Measurements from ENCODE around the gene HELZ. TPM values are rescaled to one million over a fixed set of nuclear protein-coding genes. Genes with fewer than 3 reads are reported as not detected.
"Not testable (repeated sequence)": the region's sequence is repeated elsewhere in the genome, so short reads cannot be mapped to it uniquely, and the experiment has no call there.

HELZ gene
- total RNA-seq, 1 experiment from 2014 or later, result 16.7 TPM

- DNase-seq (ENCODE audit: low read depth), result no peak
Observed at GRCh38 chr17:67270416-67270815, 25.4 kb upstream of the HELZ start.

GRCh38 chr17:67266496-67266895 is 21.5 kb upstream of the HELZ start:
- DNase-seq (ENCODE audit: low read depth), result no peak

- DNase-seq (ENCODE audit: low read depth), result no peak
Observed at GRCh38 chr17:67265436-67266019, 20.5 kb upstream of the HELZ start.

DNA sequence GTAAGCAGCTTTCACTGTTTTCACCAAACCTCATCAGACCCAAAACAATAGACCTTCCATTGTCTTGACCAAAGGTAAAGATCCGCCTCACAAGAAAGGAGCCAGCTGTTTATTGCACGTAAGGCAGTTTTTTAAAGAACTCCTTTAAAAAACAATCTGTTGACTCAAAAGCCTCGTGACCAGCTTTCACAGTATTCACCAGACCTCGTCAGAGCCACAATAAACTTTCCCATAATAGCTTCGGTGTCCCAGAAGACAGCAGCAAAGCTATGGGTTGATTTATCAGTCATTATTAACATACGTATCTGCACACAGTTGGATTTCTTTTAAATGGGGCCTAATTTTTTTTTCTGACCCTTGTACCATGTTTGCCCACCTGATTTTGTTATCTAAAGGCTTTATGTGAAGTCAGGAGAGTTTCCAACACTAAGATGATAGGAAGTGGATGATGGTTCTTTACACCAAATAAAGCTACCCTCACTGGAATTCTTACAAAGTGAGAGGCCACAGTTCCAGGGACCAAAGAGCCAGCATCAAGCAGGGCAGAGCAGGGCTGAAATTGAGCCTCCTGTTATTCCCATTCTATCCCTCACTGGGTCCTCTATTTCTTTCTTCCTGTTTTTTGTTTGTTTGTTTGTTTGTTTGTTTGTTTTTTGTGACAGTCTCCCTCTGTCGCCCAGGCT is 17.6 kb upstream of the HELZ start:
- no peak for DNase-seq (ENCODE audit: low read depth)

GRCh38 chr17:67260170-67260987 is 15.4 kb upstream of the HELZ start:
- DNase-seq (ENCODE audit: low read depth), result peak; percentile 26

GRCh38 chr17:67258821-67259468 is 13.9 kb upstream of the HELZ start:
- no peak for DNase-seq (ENCODE audit: low read depth)

- no peak for DNase-seq (ENCODE audit: low read depth)
Observed at GRCh38 chr17:67256075-67256732, 11.2 kb upstream of the HELZ start.

GRCh38 chr17:67253384-67253783 is 8.4 kb upstream of the HELZ start:
- no peak for DNase-seq (ENCODE audit: low read depth)

DNA sequence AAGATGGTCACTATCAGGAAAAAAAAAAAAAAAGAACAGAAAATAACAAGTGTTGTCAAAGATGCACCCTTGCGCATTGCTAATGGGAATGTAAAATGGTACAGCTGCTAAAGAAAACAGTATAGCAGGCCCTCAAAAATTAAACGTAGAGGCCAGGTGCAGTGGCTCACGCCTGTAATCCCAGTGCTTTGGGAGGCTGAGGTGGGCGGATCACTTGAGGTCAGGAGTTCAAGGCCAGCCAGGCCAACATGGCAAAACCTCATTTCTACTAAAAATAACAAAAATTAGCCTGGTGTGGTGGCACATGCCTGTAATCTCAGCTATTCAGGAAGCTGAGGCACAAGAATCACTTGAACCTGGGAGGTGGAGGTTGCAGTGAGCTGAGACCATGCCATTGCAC is 6.6 kb upstream of the HELZ start:
- DNase-seq (ENCODE audit: low read depth), result not testable (repeated sequence)

DNA sequence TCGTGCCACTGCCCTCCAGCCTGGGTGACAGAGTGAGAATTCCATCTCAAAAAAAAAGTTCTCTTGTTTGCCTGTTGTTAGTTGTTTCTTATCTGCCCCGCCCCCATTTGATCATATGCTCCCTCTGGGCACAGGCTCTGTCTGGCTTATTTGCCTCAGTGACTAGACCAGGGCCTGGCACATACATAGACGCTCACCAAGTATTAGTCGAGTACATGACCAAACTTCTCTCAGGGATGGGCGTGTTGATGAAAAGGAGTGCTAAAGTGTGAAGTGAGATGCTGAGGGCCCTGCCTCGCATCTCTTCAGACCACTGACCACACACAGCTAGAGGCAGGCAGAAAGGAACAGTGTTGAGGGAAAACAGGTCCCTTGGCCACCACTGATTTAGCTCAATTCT is 3.3 kb upstream of the HELZ start:
- no peak for DNase-seq (ENCODE audit: low read depth)

DNA sequence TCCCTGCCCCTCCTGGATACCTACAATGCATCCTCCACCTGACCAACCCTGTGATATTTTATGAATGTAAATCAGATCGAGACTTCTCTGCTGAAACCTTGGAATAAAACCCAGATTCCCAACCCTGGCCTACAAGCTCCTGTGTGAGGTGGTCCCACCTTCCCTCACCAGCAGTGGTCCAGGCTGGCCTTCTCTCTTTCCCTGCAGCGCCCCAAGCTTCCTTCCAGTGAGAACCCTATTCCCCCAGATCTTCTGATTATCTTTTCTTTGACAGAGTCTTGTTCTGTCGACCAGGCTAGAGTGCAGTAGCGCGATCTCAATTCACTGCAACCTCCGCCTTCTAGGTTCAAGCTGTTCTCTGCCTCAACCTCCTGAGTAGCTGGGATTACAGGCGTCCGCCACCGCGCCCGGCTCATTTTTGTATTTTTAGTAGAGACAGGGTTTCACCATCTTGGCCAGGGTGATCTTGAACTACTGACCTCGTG is 2.5 kb upstream of the HELZ start:
- DNase-seq (ENCODE audit: low read depth), result no peak

DNA sequence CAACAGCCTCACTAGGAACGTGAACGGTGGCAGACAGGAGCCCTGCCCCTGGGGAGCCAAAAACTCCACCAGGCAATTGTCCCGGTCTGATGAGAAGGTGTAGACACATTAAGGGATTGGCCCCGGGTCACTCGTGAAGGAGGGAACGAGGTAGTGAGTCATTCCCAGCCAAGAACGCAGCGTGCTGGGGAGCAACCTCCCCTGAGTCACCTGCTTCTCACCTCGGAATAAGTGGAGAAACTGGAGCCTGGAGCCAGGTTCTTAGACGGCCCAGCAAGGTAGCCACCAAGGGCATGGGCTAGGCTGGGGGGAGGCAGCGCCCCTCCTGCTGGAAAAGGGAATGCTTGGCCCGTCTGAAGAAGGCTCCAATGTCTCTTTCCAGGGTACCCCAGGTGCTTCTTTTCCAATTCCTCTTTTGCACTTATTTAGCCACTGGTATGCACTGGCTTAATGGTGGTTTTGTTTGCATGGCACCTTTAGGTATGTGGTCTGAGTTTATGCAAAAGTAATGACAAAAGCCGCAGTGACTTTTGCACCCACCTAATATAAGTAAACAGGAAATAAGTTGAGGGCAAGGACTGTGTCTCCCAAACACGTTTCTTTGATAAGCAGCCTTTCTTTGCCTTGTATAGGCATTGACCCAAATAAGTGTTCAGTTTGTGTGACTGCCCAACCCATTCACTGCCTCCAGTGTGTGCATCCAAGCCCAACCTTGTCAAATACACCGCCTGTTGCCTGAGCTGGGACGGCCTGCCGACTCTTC is 1.8 kb upstream of the HELZ start:
- peak; percentile 46 for DNase-seq (ENCODE audit: low read depth)

DNA sequence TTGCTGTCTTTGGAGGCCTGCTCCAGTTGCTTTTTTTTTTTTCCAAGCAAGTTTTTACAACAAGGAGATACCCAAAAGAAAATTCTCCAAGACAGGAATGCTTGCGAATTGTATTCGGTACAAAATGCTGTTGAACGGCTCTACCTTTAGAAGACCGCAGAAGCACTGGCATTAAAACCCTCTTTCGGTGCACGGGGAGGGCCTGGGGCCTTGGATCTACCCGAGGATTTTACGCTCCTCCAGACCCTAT is 1.3 kb upstream of the HELZ start:
- no peak for DNase-seq (ENCODE audit: low read depth)

DNA sequence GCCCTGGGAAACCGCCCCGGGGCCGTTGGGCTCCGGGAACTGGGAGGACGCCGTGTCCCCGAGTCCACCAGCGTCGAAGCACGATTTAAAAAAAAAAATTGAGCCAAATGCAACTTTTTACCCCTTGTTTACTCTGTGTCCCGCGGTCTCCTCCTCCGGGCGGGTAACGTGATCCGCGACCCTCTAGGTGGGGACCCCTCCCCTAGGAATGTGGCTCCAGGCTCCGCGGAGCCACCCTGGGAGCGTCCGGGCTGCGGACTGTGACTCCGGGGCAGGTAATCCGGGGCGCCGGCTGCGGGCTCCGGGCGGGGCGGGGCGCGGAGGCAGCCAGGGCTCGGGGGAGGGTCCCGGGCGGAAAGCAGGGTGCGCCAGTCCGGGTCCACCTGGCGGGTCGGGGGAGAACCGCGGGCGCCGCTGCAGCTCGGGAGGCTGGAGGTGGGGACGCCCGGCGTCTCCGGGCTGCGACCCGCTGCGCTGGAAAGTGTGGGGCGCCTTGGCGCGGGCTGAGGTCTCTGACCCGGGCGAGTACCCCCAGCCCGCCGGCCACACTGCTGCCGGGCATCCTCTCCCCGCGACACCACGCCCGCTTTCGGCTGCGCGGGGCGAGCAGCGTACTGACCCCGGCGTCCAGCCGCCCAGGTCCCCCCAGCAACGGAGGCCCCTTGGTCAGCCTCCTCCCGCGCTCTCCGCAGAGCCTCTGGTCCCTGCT is 852 bp upstream of the HELZ start:
- DNase-seq (ENCODE audit: low read depth), result no peak

- DNase-seq (ENCODE audit: low read depth), result no peak
Observed at GRCh38 chr17:67244431-67245072, 444 bp downstream of the HELZ start.

DNA sequence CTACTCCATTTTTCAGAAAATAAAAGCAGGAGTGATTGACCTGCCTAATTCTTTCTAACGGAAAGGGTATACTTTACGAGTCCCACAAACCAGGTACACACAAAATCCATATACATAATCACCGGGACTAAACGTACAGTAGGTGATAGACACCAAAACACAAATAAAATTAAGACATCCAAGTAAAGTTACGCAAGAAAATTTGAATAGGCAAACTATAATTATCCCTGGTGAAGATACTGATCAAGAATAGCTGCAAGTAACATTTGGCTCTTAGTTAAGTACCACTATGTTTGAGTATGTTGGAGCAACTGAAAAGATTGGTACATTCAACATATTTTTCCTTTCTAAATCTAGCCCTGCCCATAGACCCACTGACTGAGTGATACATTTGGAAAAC is 1.7 kb downstream of the HELZ start:
- DNase-seq (ENCODE audit: low read depth), result no peak

- DNase-seq (ENCODE audit: low read depth), result no peak
Observed at GRCh38 chr17:67241719-67242341, 3.2 kb downstream of the HELZ start.

GRCh38 chr17:67239597-67239996 is 5.4 kb downstream of the HELZ start:
- DNase-seq (ENCODE audit: low read depth), result peak; percentile 36

GRCh38 chr17:67238991-67239390 is 6.0 kb downstream of the HELZ start:
- DNase-seq (ENCODE audit: low read depth), result no peak

DNA sequence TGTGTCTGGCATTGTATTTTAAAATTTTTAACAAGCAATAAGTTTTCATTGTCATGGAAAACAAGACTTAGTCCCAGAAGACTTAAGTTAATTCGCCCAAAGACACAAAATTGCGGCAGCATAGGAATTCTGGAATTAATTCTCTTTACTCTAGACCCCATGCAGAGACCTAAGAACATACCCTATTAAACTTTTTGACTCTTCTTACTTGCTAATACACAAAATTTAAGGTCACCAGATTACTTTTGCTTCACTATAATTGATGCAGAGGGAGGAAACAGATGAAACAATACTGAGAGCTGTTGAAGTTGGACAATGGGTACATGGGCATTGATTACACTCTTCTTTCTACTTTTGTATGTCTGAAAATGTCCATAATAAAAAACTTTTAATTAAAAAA is 12.6 kb downstream of the HELZ start:
- no peak for DNase-seq (ENCODE audit: low read depth)

Measured in RPMI7951 (cell line).